Adrenal gland (tissue), 12 donors: ENCODE measurements around the gene MDK. TPM values are rescaled to one million over a fixed set of nuclear protein-coding genes. Genes with fewer than 3 reads are reported as not detected.

Source experiments
- DNase-seq, 7 donors: peaks; one replicate each; pipeline ENCODE4 v3.0.0-alpha.2; 2019 to 2020
- H3K27ac ChIP-seq, 5 donors: fragments of 200-600 bp; sonication (generic) in 4 of 5; 1 replicate in 3 of 5; 2 replicates in 2 of 5; pipeline versions ENCODE4 v1.5.1 to v1.8.0; 2016 to 2020; ENCODE audit warnings: mild to moderate bottlenecking in 1 of 5
- H3K27me3 ChIP-seq: fragments of 200-600 bp; 2 replicates; pipeline ENCODE4 v1.8.0; 2021
- H3K36me3 ChIP-seq, 2 donors: fragments of 200-600 bp; replicated peaks in 1 of 2; 1 replicate in 1 of 2; 2 replicates in 1 of 2; pipeline versions ENCODE4 v1.5.1 to v1.8.0; 2018 to 2022
- H3K4me1 ChIP-seq, 2 donors: fragments of 200-600 bp; replicated peaks in 1 of 2; 1 replicate in 1 of 2; 2 replicates in 1 of 2; pipeline versions ENCODE4 v1.5.1 to v1.8.0; 2018 to 2021
- H3K4me3 ChIP-seq, 4 donors: fragments of 200-600 bp; sonication (generic) in 3 of 4; one replicate each; pipeline ENCODE4 v1.5.1; 2016 to 2018
- H3K9me3 ChIP-seq, 3 donors: fragments of 200-600 bp; sonication (generic) in 1 of 3; replicated peaks in 1 of 3; 1 replicate in 2 of 3; 2 replicates in 1 of 3; pipeline versions ENCODE4 v1.5.1 to v1.8.0; 2016 to 2021
- POLR2A ChIP-seq, 2 donors: fragments of 450-650 bp; IDR thresholded peaks; one replicate each; pipeline ENCODE4 v1.6.1; 2017; ENCODE audit warnings: antibody characterized with exemption in 2 of 2, mild to moderate bottlenecking in 2 of 2, moderate library complexity in 1 of 2
- WGBS, 4 donors: extraction: QIAGEN DNeasy Blood & Tissue Kit in 2 of 4; methylation state at CpG; one replicate each; pipeline versions ENCODE4 v1.1.5 to v1.1.7; 2013 to 2017; 5-methylcytosine and 5-hydroxymethylcytosine counted together
- intact Hi-C, 2 donors: fragments of 100-400 bp; cut with DNase I; formaldehyde crosslinking; loops; one replicate each; pipeline versions ENCODE4 v1.14.1 to v1.15.0; 2022 to 2023
- polyA plus RNA-seq, 3 donors: library from polyadenylated mRNA; stranded (reverse); fragments of 200-250 nt in 2 of 3; fragments of 350-450 nt in 1 of 3; fragmentation: Illumina TruSeq in 1 of 3; extraction: RNeasy Lipid Tissue Mini Kit (QIAGEN cat#74804) in 1 of 3; gene quantifications; one replicate each; pipeline ENCODE4 v1.2.3, GENCODE V29; 2013 to 2014
- total RNA-seq, 9 donors: library from RNA; depleted of rRNA in 4 of 9; stranded (reverse); fragments of >200 nt in 4 of 9; fragments of 120-200 nt in 1 of 9; fragmentation: NEBNext Ultra II Directional in 1 of 9; extraction: Animal tissue kit (Norgen Biotek cat#: 25700) in 1 of 9; gene quantifications; one replicate each; pipeline versions ENCODE4 v1.1.0 to v1.2.4, GENCODE V29; 2013 to 2023
- TF ChIP-seq, protein P1 (sequence below), 6 experiments: fragments of 450-650 bp in 4 of 6; fragments of 200-600 bp in 2 of 6; sonication (generic) in 1 of 6; IDR thresholded peaks; 1 replicate in 5 of 6; 2 replicates in 1 of 6; pipeline versions ENCODE4 v1.5.1 to v1.8.0; 2016 to 2021; ENCODE audit warnings: antibody characterized with exemption in 6 of 6, mild to moderate bottlenecking in 2 of 6, moderate library complexity in 1 of 6
- donor health status: healthy with polysubstance abuse.
- donor health status: Bipolar disorder and iron deficiency.
- donor health status: DM: yes; HTN: yes; CAD: no.
- donor health status: DM: no; HTN: no; CAD: no.
- donor health status: DM: no; HTN: no; CAD: no.
- donor health status: DM: yes; HTN: yes; CAD: no.

The MDK gene
- total and polyA plus RNA-seq, 12 donors: 73.4 to 635 (median 128) TPM

DNA sequence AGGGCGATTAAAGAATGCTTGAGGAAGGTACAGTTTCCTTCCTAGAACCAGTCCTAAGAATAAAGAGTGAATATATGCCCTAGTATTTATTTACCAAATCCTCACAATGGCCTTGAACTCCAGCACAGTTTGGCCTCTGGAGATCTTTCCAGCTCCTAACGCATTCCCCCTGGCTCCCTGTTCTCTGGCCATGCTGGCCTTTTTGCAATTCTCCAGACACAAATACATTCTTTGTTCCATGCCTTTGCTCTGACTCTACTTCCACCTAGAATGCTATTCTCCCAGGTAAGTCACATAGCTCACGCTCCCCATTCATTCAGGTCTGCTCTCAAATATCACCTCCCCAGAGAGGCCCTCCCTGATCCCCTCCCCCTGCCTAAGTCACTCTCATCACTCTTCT lies 37.9 kb upstream of the MDK start:
- H3K4me3 ChIP-seq: no peak overlapping the region
- no peaks in the 10 kb centered on the region for H3K27me3 ChIP-seq
- intact Hi-C loops: no loop called here
- H3K36me3 ChIP-seq: no peaks in the 10 kb centered on the region
- H3K9me3 ChIP-seq: no peaks in the 10 kb centered on the region
- no peak for DNase-seq
- H3K27ac ChIP-seq: no peak overlapping the region
- TF ChIP-seq, protein P1, sequence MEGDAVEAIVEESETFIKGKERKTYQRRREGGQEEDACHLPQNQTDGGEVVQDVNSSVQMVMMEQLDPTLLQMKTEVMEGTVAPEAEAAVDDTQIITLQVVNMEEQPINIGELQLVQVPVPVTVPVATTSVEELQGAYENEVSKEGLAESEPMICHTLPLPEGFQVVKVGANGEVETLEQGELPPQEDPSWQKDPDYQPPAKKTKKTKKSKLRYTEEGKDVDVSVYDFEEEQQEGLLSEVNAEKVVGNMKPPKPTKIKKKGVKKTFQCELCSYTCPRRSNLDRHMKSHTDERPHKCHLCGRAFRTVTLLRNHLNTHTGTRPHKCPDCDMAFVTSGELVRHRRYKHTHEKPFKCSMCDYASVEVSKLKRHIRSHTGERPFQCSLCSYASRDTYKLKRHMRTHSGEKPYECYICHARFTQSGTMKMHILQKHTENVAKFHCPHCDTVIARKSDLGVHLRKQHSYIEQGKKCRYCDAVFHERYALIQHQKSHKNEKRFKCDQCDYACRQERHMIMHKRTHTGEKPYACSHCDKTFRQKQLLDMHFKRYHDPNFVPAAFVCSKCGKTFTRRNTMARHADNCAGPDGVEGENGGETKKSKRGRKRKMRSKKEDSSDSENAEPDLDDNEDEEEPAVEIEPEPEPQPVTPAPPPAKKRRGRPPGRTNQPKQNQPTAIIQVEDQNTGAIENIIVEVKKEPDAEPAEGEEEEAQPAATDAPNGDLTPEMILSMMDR (IDR thresholded peaks at IDR 0.05): no peak
- TF ChIP-seq POLR2A (IDR thresholded peaks at IDR 0.05): no peak
- 66 to 81% (median 80%) methylated on average over 3 of the region's 3 CpGs for WGBS, 4 donors
- peaks cover 7 to 34% of the 10 kb centered on the region in 2 donors for H3K4me1 ChIP-seq

DNA sequence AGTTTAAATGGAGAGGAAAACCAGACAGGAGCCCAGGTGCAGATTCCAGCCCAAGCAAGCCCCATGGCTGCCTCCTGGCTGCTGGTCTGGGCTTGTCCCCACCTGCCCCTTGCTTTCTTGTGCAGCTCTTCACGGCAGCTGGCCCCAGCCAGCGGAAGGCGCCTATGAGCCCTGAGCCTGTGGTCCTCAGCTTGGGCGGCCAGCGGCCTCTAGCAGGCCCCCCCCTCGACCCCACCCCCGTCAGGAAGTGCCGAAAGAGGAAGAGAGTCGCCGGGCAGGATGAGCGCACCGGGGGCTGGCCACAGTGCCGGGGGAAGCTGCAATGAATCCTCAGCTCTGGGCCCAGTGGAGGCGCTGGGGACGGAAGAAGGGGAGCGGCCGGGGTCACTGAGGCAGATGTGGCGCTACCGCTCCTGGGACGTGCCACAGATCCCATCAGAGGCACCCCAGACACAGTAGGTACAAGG lies 36.3 kb upstream of the MDK start:
- H3K4me3 ChIP-seq: peak overlapping the region in 1 of 4 donors; percentile 49

DNA sequence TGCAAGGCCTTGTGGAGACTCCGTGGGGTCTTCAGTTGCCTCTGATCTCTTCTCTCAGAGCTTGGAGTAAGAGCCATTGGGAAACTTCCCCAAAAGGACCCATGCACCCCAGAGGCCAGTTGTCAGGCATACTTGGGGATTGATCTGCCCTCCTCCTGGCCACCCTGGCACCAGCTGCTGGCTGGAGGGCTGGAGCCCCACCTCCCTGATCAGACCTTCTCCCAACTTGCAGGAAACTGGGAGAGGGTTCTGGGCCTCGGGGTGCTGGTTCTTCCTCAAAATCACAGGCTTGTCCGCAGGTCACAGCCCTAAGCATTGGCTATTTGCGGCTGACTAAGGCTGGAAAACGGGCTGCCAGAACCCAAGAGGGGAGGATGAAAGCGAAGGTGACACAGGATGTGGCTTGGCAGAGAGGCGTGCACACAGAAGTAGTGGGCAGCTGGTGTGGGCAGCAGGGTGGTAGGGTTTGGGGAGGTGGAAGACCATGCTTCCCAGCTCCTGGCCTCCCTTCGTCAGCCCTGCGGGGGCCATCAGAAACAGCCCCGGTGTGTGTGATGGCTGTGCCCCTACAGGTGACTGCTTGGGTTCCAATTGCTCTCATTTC lies 35.5 kb upstream of the MDK start:
- H3K36me3 ChIP-seq: no peaks in the 10 kb centered on the region
- DNase-seq: no peak
- peaks cover 9 to 26% of the 10 kb centered on the region in 2 donors for H3K4me1 ChIP-seq
- H3K27me3 ChIP-seq: no peaks in the 10 kb centered on the region
- no peak for TF ChIP-seq POLR2A (IDR thresholded peaks at IDR 0.05)
- TF ChIP-seq, protein P1 (IDR thresholded peaks at IDR 0.05): no peak
- WGBS, 4 donors: 66 to 69% (median 68%) methylated on average over 7 to 10 of the region's 10 CpGs
- H3K27ac ChIP-seq: peak overlapping the region in 3 of 5 donors; percentile 48 to 80 (median 54)
- no peaks in the 10 kb centered on the region for H3K9me3 ChIP-seq
- intact Hi-C loops: no loop called here
- peak overlapping the region in 2 of 4 donors; percentile 1 to 49 for H3K4me3 ChIP-seq

More for the DNA sequence above, 36.3 kb upstream of the MDK start:
- Histone ChIP-seq H3K4me1 (peaks cover 7 to 26% of the 10 kb centered on the region in 2 donors), H3K27me3 (no peaks in the 10 kb centered on the region), H3K9me3 (no peaks in the 10 kb centered on the region), H3K36me3 (no peaks in the 10 kb centered on the region), H3K27ac (peak overlapping the region in 3 of 5 donors; percentile 48 to 80 (median 54))
- peak in 5 of 7 donors; percentile 49 to 79 (median 61) for DNase-seq
- 57 to 73% (median 66%) methylated on average over 19 to 20 of the region's 20 CpGs for WGBS, 4 donors
- intact Hi-C loops: no loop called here
- TF ChIP-seq, protein P1 (IDR thresholded peaks at IDR 0.05): no peak
- peak in 1 of 2 donors; percentile 40 for TF ChIP-seq POLR2A (IDR thresholded peaks at IDR 0.05)

DNA sequence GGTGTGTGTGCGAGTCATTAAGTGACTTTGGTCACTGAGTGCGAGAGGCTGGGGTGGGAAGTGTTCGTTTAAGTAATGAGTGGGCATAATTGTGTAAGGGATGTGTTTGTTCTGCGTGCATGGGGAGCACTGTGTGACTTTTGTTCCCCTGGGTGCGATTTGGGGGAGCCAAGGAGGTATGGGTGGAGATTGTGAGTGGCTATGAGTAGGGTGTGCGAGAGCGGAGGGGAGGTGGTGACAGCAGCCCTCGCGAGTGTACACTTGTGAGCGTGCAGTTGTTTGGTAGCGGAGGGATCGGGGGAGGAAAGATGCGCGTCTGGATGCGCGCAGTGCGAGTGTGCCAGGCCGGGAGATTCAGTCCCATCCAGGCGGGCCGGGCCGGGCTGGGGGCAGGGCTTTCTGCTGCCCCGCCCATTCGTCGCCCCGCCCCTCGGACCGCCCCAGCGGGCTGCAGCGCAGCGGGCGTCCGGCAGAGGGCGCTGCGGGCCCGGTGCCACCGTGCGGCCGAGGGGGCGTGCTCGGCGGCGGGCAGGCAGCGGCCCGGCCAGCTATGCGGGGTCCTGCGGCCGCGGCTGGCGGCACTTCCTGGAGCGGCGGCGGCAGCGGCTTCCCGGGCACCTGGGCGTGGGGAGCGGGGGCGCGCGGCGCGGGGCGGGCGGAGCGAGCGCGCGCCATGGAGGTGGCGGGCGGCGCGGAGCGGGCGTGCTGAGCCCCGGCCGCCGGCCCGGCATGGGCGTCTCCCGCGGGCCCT lies 34.4 kb upstream of the MDK start, which contains the start of gene DGKZ:
Gene DGKZ (plus strand): TSS at position 578 of the 751 bp plus-strand sequence. CDS start 197 bp downstream, outside the sequence.
- Histone ChIP-seq H3K27me3 (no peaks in the 10 kb centered on the region), H3K4me3 (peak within 1 kb of the TSS; percentile 62 to 76 (median 68)), H3K36me3 (no peaks in the 10 kb centered on the region), H3K9me3 (no peaks in the 10 kb centered on the region), H3K4me1 (peaks cover 20 to 36% of the 10 kb centered on the region in 2 donors), H3K27ac (peak within 1 kb of the TSS in 2 of 5 donors; percentile 13 to 80)
- TF ChIP-seq, protein P1 (IDR thresholded peaks at IDR 0.05): peak in 5 of 6 experiments; percentile 11 to 99 (median 83)
- peak; percentile 9 to 45 for TF ChIP-seq POLR2A (IDR thresholded peaks at IDR 0.05)
- intact Hi-C loops: no loop called here
- peak; percentile 81 to 89 (median 84) for DNase-seq
- 8 to 37% (median 12%) methylated on average over 9 to 80 of the region's 80 CpGs for WGBS, 4 donors
